ENCODE data around the gene SIM1.

Gene SIM1

GRCh38 chr6:100503043-100503705, 38.5 kb upstream of the SIM1 start:
- DNase-seq (ENCODE audit: low spot score) = no peak

GRCh38 chr6:100493206-100493888, 28.6 kb upstream of the SIM1 start:
- TF ChIP-seq CTCF (IDR thresholded peaks at IDR 0.05; ENCODE audit: borderline replicate concordance, control extremely low read depth, extremely low read depth, insufficient read depth, missing control alignments) = no peak
- DNase-seq (ENCODE audit: low spot score) = no peak
- in situ Hi-C loops (cut with MboI; ENCODE audit: low sequenced_read_pairs, unreplicated experiment) = no loop called here

More at GRCh38 chr6:100503043-100503705, 38.5 kb upstream of the SIM1 start:
- no peak for TF ChIP-seq CTCF (IDR thresholded peaks at IDR 0.05; ENCODE audit: borderline replicate concordance, control extremely low read depth, extremely low read depth, insufficient read depth, missing control alignments)
- in situ Hi-C loops (cut with MboI; ENCODE audit: low sequenced_read_pairs, unreplicated experiment) = no loop called here

- DNase-seq (ENCODE audit: low spot score) = no peak
- in situ Hi-C loops (cut with MboI; ENCODE audit: low sequenced_read_pairs, unreplicated experiment) = no loop called here
- TF ChIP-seq CTCF (IDR thresholded peaks at IDR 0.05; ENCODE audit: borderline replicate concordance, control extremely low read depth, extremely low read depth, insufficient read depth, missing control alignments) = no peak
Measured at GRCh38 chr6:100491952-100492670, 27.4 kb upstream of the SIM1 start.

- no peak for TF ChIP-seq CTCF (IDR thresholded peaks at IDR 0.05; ENCODE audit: borderline replicate concordance, control extremely low read depth, extremely low read depth, insufficient read depth, missing control alignments)
- DNase-seq (ENCODE audit: low spot score) = no peak
- in situ Hi-C loops (cut with MboI; ENCODE audit: low sequenced_read_pairs, unreplicated experiment) = no loop called here
Measured at GRCh38 chr6:100490065-100490464, 25.3 kb upstream of the SIM1 start.

- in situ Hi-C loops (cut with MboI; ENCODE audit: low sequenced_read_pairs, unreplicated experiment) = loop anchor here (10.0 kb wide), 1 partner anchor 373 kb away; no protein-coding TSS in a partner anchor
- no peak for DNase-seq (ENCODE audit: low spot score)
- TF ChIP-seq CTCF (IDR thresholded peaks at IDR 0.05; ENCODE audit: borderline replicate concordance, control extremely low read depth, extremely low read depth, insufficient read depth, missing control alignments) = no peak
Measured at GRCh38 chr6:100488244-100488643, 23.5 kb upstream of the SIM1 start.

GRCh38 chr6:100487638-100488037, 22.9 kb upstream of the SIM1 start:
- in situ Hi-C loops (cut with MboI; ENCODE audit: low sequenced_read_pairs, unreplicated experiment) = loop anchor here (10.0 kb wide), 1 partner anchor 373 kb away; no protein-coding TSS in a partner anchor
- no peak for DNase-seq (ENCODE audit: low spot score)
- no peak for TF ChIP-seq CTCF (IDR thresholded peaks at IDR 0.05; ENCODE audit: borderline replicate concordance, control extremely low read depth, extremely low read depth, insufficient read depth, missing control alignments)

Measured in GM13976 (cell line).